Measurements from ENCODE around the gene NGEF. TPM values are rescaled to one million over a fixed set of nuclear protein-coding genes. Genes with fewer than 3 reads are reported as not detected.
A peak's percentile ranks its signal among the peaks of the same experiment; 100 is the strongest.
"Not testable (repeated sequence)": the region's sequence is repeated elsewhere in the genome, so short reads cannot be mapped to it uniquely, and the experiment has no call there.

The NGEF gene
- total and polyA plus RNA-seq, 12 donors, result 10.1 to 467 (median 46.1) TPM

DNA sequence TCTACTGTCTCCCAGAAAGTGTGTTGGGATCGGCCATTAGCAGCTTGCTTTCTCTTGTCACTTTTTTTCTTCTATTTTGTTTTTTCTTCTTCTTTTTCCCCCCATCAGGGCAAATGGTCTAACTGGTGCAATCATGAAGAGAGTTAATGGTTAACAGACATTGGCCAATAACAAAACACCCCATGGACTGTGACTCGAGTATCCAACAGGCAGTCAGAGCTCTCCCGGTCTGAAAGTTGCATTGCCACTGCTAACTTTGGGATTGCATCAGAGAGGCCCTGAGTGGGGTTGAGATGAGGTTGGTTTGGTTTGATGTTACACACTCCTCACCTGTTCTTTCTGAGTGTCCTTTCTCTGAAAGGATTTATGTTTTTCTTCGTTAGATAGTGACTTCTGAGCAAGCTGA is 155.9 kb downstream of the NGEF start:
- no peak overlapping the region for H3K4me3 ChIP-seq
- DNase-seq, result no peak
- no peaks in the 10 kb centered on the region for H3K27me3 ChIP-seq
- no peaks in the 10 kb centered on the region for H3K4me1 ChIP-seq (replicated peaks in 1 of 2)
- 73 to 76% (median 75%) methylated on average over 4 of the region's 4 CpGs for WGBS, 4 donors
- intact Hi-C loops (cut with DNase I), result loop anchor here (5.0 to 10.0 kb wide), 3 partner anchors 168 to 398 kb away; partner anchors contain the start of genes ATG16L1 (in 1 of the 2) and NEU2 (in 1 of the 2)
- no peak overlapping the region for H3K27ac ChIP-seq
- H3K36me3 ChIP-seq (replicated peaks in 1 of 2), result peaks cover 0 to 43% of the 10 kb centered on the region in 2 donors
- no peaks in the 10 kb centered on the region for H3K9me3 ChIP-seq (replicated peaks in 1 of 3)
- TF ChIP-seq POLR2A (IDR thresholded peaks at IDR 0.05), result no peak
- TF ChIP-seq, protein P1, sequence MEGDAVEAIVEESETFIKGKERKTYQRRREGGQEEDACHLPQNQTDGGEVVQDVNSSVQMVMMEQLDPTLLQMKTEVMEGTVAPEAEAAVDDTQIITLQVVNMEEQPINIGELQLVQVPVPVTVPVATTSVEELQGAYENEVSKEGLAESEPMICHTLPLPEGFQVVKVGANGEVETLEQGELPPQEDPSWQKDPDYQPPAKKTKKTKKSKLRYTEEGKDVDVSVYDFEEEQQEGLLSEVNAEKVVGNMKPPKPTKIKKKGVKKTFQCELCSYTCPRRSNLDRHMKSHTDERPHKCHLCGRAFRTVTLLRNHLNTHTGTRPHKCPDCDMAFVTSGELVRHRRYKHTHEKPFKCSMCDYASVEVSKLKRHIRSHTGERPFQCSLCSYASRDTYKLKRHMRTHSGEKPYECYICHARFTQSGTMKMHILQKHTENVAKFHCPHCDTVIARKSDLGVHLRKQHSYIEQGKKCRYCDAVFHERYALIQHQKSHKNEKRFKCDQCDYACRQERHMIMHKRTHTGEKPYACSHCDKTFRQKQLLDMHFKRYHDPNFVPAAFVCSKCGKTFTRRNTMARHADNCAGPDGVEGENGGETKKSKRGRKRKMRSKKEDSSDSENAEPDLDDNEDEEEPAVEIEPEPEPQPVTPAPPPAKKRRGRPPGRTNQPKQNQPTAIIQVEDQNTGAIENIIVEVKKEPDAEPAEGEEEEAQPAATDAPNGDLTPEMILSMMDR (IDR thresholded peaks at IDR 0.05), result no peak

DNA sequence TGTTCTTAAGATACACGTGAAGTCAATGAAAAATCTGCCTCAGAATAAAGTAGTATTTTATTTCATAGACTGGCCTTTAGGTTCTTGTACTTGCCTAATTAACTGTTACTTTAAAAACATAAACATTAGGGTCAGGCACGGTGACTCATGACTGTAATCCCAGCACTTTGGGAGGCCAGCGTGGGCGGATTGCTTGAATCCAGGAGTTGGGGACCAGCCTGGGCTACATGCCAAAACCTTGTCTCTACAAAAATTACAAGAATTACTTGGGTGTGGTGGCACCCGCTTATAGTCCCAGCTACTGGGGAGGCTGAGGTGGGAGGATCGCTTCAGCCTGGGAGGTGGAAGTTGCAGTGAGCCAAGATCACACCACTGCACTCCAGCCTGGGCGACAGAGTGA is 159.0 kb downstream of the NGEF start:
- WGBS, 4 donors, result 46 to 57% (median 51%) methylated on average over 7 of the region's 7 CpGs
- intact Hi-C loops (cut with DNase I), result loop anchor here (5.0 to 10.0 kb wide), 4 partner anchors 171 to 401 kb away; partner anchors contain the start of gene ATG16L1 (in 2 of the 2)
- TF ChIP-seq, protein P1 (IDR thresholded peaks at IDR 0.05), result no peak
- TF ChIP-seq POLR2A (IDR thresholded peaks at IDR 0.05), result no peak
- Histone ChIP-seq H3K9me3 (replicated peaks in 1 of 3) (no peaks in the 10 kb centered on the region), H3K4me3 (no peak overlapping the region), H3K4me1 (replicated peaks in 1 of 2) (no peaks in the 10 kb centered on the region), H3K36me3 (replicated peaks in 1 of 2) (peaks cover 0 to 67% of the 10 kb centered on the region in 2 donors), H3K27me3 (no peaks in the 10 kb centered on the region), H3K27ac (peak overlapping the region in 1 of 5 donors; percentile 18)
- DNase-seq, result peak in 3 of 7 donors; percentile 51 to 54 (median 54)

DNA sequence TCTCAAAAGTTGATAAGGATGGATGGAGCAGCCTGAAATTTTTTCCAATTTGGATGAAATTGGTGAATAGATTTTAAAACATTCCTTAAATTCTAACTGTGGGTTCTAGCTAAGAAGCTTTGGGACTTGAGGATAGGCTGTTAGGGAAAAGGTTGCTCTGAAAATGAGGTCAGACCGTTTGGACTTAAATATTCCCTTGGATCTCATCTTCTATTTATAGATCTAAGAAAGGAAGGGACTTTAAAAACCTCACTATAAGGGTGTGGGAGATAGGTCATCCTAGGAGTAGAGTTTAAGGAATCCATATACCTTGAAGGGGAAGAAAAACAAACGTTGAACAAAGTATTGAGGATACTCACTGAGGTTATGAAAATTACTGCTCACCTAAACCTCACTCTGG is 160.4 kb downstream of the NGEF start:
- Histone ChIP-seq H3K27ac (no peak overlapping the region), H3K9me3 (replicated peaks in 1 of 3) (no peaks in the 10 kb centered on the region), H3K4me3 (no peak overlapping the region), H3K4me1 (replicated peaks in 1 of 2) (no peaks in the 10 kb centered on the region), H3K36me3 (replicated peaks in 1 of 2) (peaks cover 0 to 65% of the 10 kb centered on the region in 2 donors), H3K27me3 (no peaks in the 10 kb centered on the region)
- DNase-seq, result no peak
- WGBS, 4 donors, result 36 to 51% (median 42%) methylated on average over 2 of the region's 2 CpGs
- intact Hi-C loops (cut with DNase I), result loop anchor here (5.0 to 10.0 kb wide), 4 partner anchors 172 to 402 kb away; partner anchors contain the start of gene ATG16L1 (in 2 of the 2)
- no peak for TF ChIP-seq POLR2A (IDR thresholded peaks at IDR 0.05)
- TF ChIP-seq, protein P1 (IDR thresholded peaks at IDR 0.05), result no peak

DNA sequence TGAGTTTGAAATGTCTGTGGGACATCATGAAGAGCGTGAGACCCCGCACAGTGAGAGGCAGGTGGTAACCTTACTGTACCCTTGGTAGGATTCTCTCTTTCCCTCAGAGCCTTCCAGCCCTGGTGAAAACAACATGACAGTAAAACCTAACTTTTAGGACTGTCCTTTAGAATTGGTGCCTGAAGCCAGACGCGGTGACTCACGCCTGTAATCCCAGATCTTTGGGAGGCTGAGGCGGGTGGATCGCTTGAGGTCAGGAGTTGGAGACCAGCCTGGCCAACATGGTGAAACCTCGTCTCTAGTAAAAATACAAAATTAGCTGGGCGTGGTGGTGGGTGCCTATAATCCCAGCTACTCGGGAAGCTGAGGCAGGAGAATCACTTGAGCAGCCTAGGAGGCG is 161.0 kb downstream of the NGEF start:
- 86 to 89% (median 86%) methylated on average over 11 of the region's 11 CpGs for WGBS, 4 donors
- H3K4me3 ChIP-seq; H3K27me3 ChIP-seq; H3K27ac ChIP-seq; H3K4me1 ChIP-seq (replicated peaks in 1 of 2); H3K9me3 ChIP-seq (replicated peaks in 1 of 3): not testable (repeated sequence)
- H3K36me3 ChIP-seq (replicated peaks in 1 of 2), result peaks cover 0 to 65% of the 10 kb centered on the region in 2 donors
- peak in 1 of 7 donors; percentile 21 for DNase-seq
- intact Hi-C loops (cut with DNase I), result loop anchor here (5.0 to 10.0 kb wide), 4 partner anchors 173 to 403 kb away; partner anchors contain the start of gene ATG16L1 (in 2 of the 2)

DNA sequence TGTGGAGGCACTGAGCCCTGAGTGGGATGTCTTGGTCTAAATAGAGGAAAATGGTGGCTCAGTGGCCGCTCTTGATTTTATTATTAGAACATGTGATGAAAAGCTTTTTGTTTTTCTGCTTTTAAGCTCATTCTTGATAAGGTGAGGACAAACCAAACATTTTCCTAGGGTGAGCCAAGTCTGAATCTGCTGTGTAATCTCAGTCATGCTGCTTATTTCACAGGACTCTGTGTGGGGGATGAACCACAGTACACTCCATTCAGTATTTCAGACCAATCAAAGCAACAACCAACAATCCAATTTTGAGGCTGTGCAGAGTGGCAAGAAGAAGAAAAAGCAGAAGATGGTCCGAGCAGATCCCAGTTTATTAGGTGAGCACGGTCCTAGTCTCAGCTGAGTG is 163.0 kb downstream of the NGEF start:
- DNase-seq, result no peak
- H3K27ac ChIP-seq, result no peak overlapping the region
- peaks cover 0 to 67% of the 10 kb centered on the region in 2 donors for H3K36me3 ChIP-seq (replicated peaks in 1 of 2)
- no peaks in the 10 kb centered on the region for H3K27me3 ChIP-seq
- no peaks in the 10 kb centered on the region for H3K9me3 ChIP-seq (replicated peaks in 1 of 3)
- no peaks in the 10 kb centered on the region for H3K4me1 ChIP-seq (replicated peaks in 1 of 2)
- 92 to 98% (median 94%) methylated on average over 3 of the region's 3 CpGs for WGBS, 4 donors
- no peak overlapping the region for H3K4me3 ChIP-seq
- TF ChIP-seq, protein P1 (IDR thresholded peaks at IDR 0.05), result no peak
- TF ChIP-seq POLR2A (IDR thresholded peaks at IDR 0.05), result no peak
- intact Hi-C loops (cut with DNase I), result loop anchor here (5.0 to 10.0 kb wide), 4 partner anchors 175 to 405 kb away; partner anchors contain the start of gene ATG16L1 (in 2 of the 2)

Data from adrenal gland (tissue), 12 donors.